HEK293 (cell line): ENCODE measurements around the gene CAPN1.
A peak's percentile ranks its signal among the peaks of the same experiment; 100 is the strongest.

Source experiments
- CTCF ChIA-PET: fragments of 350-600 bp; formaldehyde crosslinking; extraction: SDS; loops from one replicate; lab custom pipeline; 2021; ENCODE audit warnings: antibody characterized with exemption; lab: Yijun Ruan, JAX
- POLR2A ChIA-PET: fragments of 300-600 bp; formaldehyde crosslinking; extraction: SDS; loops from one replicate; lab custom pipeline; 2020; ENCODE audit warnings: antibody characterized with exemption, inconsistent platforms; lab: Yijun Ruan, JAX
- H3K27ac ChIP-seq: fragments of 200-500 bp; sonication (Bioruptor generic); 2 replicates; pipeline ENCODE4 v1.5.1; 2014; ENCODE audit warnings: low read depth, low read length, control low read depth, inconsistent platforms; ENCODE audit errors: extremely low read depth
- H3K36me3 ChIP-seq, 2 experiments: fragments of 200-500 bp in 1 of 2; sonication (Bioruptor generic) in 1 of 2; 1 replicate in 1 of 2; 2 replicates in 1 of 2; pipeline ENCODE4 v1.5.1; 2014 to 2017; ENCODE audit warnings: inconsistent platforms in 2 of 2, low read length in 2 of 2; ENCODE audit not compliant: control insufficient read depth in 2 of 2, insufficient read depth in 1 of 2
- H3K4me1 ChIP-seq: fragments of 200-500 bp; sonication (Bioruptor generic); 2 replicates; pipeline ENCODE4 v1.5.1; 2014; ENCODE audit warnings: mild to moderate bottlenecking, low read length, inconsistent platforms; ENCODE audit not compliant: control insufficient read depth, insufficient read depth
- H3K4me3 ChIP-seq: 2 replicates; pipeline ENCODE4 v1.5.1; 2011; ENCODE audit warnings: low read depth, mild to moderate bottlenecking, control low read depth, low read length, moderate library complexity
- H3K9me3 ChIP-seq: fragments of 200-500 bp; sonication (Bioruptor generic); 2 replicates; pipeline ENCODE4 v1.5.1; 2014; ENCODE audit warnings: low read depth, low read length, inconsistent platforms; ENCODE audit not compliant: control insufficient read depth, insufficient read depth
- IKZF3 ChIP-seq: fragments of 450-650 bp; IDR thresholded peaks from 2 replicates; pipeline ENCODE4 v1.5.0; 2018; ENCODE audit warnings: missing biosample characterization, mild to moderate bottlenecking, missing genetic modification characterization, moderate library complexity
- KLF1 ChIP-seq: fragments of 450-650 bp; formaldehyde crosslinking; IDR thresholded peaks from 2 replicates; pipeline ENCODE4 v1.5.1; 2016; ENCODE audit warnings: missing biosample characterization, missing genetic modification characterization
- KLF16 ChIP-seq: fragments of 450-650 bp; formaldehyde crosslinking; IDR thresholded peaks from 2 replicates; pipeline ENCODE4 v1.5.1; 2017; ENCODE audit warnings: missing biosample characterization, missing genetic modification characterization
- MZF1 ChIP-seq: fragments of 450-650 bp; formaldehyde crosslinking; IDR thresholded peaks from 2 replicates; pipeline ENCODE4 v1.5.1; 2017; ENCODE audit warnings: missing biosample characterization, missing genetic modification characterization, borderline replicate concordance
- PRDM4 ChIP-seq: fragments of 450-650 bp; formaldehyde crosslinking; IDR thresholded peaks from 2 replicates; pipeline ENCODE4 v1.5.1; 2017; ENCODE audit warnings: missing biosample characterization, missing genetic modification characterization
- REST ChIP-seq: fragments of 450-650 bp; formaldehyde crosslinking; IDR thresholded peaks from 2 replicates; pipeline ENCODE4 v1.5.1; 2016; ENCODE audit warnings: missing biosample characterization, missing genetic modification characterization
- SP7 ChIP-seq: fragments of 450-650 bp; formaldehyde crosslinking; IDR thresholded peaks from 2 replicates; pipeline ENCODE4 v1.5.1; 2016; ENCODE audit warnings: missing biosample characterization, missing genetic modification characterization
- ZBTB48 ChIP-seq: fragments of 450-650 bp; formaldehyde crosslinking; IDR thresholded peaks from 2 replicates; pipeline ENCODE4 v1.5.1; 2016; ENCODE audit warnings: missing biosample characterization, missing genetic modification characterization
- ZFP3 ChIP-seq: fragments of 450-650 bp; formaldehyde crosslinking; IDR thresholded peaks from 2 replicates; pipeline ENCODE4 v1.5.1; 2016; ENCODE audit warnings: low read depth, missing biosample characterization, missing genetic modification characterization
- ZNF292 ChIP-seq: fragments of 450-650 bp; formaldehyde crosslinking; IDR thresholded peaks from 2 replicates; pipeline ENCODE4 v1.5.1; 2016; ENCODE audit warnings: low read depth, missing biosample characterization, missing genetic modification characterization, borderline replicate concordance
- ZNF302 ChIP-seq: fragments of 450-650 bp; formaldehyde crosslinking; IDR thresholded peaks from 2 replicates; pipeline ENCODE4 v1.5.1; 2016; ENCODE audit warnings: missing biosample characterization, missing genetic modification characterization, low read depth
- ZNF335 ChIP-seq: fragments of 450-650 bp; formaldehyde crosslinking; conservative IDR thresholded peaks from 2 replicates; pipeline ENCODE4 v1.5.1; 2016; ENCODE audit warnings: missing biosample characterization, missing genetic modification characterization
- ZNF514 ChIP-seq: fragments of 450-650 bp; formaldehyde crosslinking; IDR thresholded peaks from 2 replicates; pipeline ENCODE4 v1.5.1; 2016; ENCODE audit warnings: missing biosample characterization, missing genetic modification characterization
- ZNF549 ChIP-seq: fragments of 450-650 bp; IDR thresholded peaks from 2 replicates; pipeline ENCODE4 v1.5.1; 2018; ENCODE audit warnings: missing biosample characterization, missing genetic modification characterization, mild to moderate bottlenecking, inconsistent platforms, moderate library complexity
- ZNF596 ChIP-seq: fragments of 450-650 bp; IDR thresholded peaks from 2 replicates; pipeline ENCODE4 v1.5.0; 2018; ENCODE audit warnings: missing biosample characterization, mild to moderate bottlenecking, missing genetic modification characterization, moderate library complexity
- ZNF660 ChIP-seq: fragments of 450-650 bp; IDR thresholded peaks from 2 replicates; pipeline ENCODE4 v1.5.1; 2018; ENCODE audit warnings: missing biosample characterization, mild to moderate bottlenecking, missing genetic modification characterization
- TF ChIP-seq, protein P1 (sequence below): fragments of 450-650 bp; formaldehyde crosslinking; IDR thresholded peaks from 2 replicates; pipeline ENCODE4 v1.5.1; 2016; ENCODE audit warnings: missing biosample characterization, missing genetic modification characterization

The CAPN1 gene

GRCh38 chr11:65218446-65218845 is 36.7 kb downstream of the CAPN1 start:
- H3K9me3 ChIP-seq, result no peaks in the 10 kb centered on the region
- H3K4me1 ChIP-seq, result no peaks in the 10 kb centered on the region; the same call in 1 of the 2 replicates
- CTCF ChIA-PET, result interaction anchor here (0.5 to 2.8 kb wide), 4 partner anchors 13 to 97 kb away, joined by 3 to 10 read pairs (median 4); no protein-coding TSS in a partner anchor
- TF ChIP-seq ZNF292 (tag by site-specific recombination), result no peak
- no peak for TF ChIP-seq ZNF596 (tag by site-specific recombination)
- TF ChIP-seq SP7 (tag by site-specific recombination), result no peak
- TF ChIP-seq ZNF549 (tag by site-specific recombination), result no peak
- no peak for TF ChIP-seq ZBTB48
- TF ChIP-seq KLF1 (tag by site-specific recombination), result no peak
- no peak for TF ChIP-seq KLF16 (tag by site-specific recombination)
- H3K36me3 ChIP-seq, result no peaks in the 10 kb centered on the region
- POLR2A ChIA-PET, result interaction anchor here (0.6 to 1.2 kb wide), 3 partner anchors 37 to 394 kb away, joined by 3 to 6 read pairs (median 3); partner anchors contain the start of gene CAPN1
- H3K4me3 ChIP-seq, result no peak overlapping the region
- no peak overlapping the region for H3K27ac ChIP-seq

GRCh38 chr11:65219930-65220213 is 38.1 kb downstream of the CAPN1 start:
- POLR2A ChIA-PET, result no interaction called here
- H3K27ac ChIP-seq, result no peak overlapping the region
- peak; percentile 97 for TF ChIP-seq MZF1 (tag by site-specific recombination)
- TF ChIP-seq ZNF335 (tag by site-specific recombination), result no peak
- no peak for TF ChIP-seq ZNF514 (tag by site-specific recombination)
- no peak for TF ChIP-seq ZNF660 (tag by site-specific recombination)
- H3K4me1 ChIP-seq, result no peaks in the 10 kb centered on the region; the same call in 1 of the 2 replicates
- H3K4me3 ChIP-seq, result no peak overlapping the region
- CTCF ChIA-PET, result interaction anchor here (1.0 to 3.5 kb wide), 3 partner anchors 15 to 55 kb away, joined by 3 to 18 read pairs (median 10); no protein-coding TSS in a partner anchor
- no peaks in the 10 kb centered on the region for H3K36me3 ChIP-seq
- no peaks in the 10 kb centered on the region for H3K9me3 ChIP-seq

DNA sequence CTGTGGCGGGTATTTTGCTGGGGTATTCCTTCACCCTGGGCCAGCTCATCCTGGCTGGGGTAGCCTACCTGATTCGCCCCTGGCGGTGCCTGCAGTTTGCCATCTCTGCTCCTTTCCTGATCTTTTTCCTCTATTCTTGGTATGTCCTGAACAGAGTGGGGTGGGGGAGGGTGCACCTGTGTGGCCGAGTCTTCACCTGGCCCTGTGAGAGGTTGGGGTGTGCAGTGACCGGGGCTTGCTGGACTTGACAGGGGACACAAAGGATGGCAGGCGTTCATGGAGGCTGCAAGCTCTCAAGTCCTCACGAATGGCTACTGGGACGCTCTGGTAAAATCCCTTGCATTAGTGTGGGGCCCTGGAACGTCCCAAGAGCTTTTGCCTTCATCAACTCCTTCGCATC is 39.3 kb downstream of the CAPN1 start:
- POLR2A ChIA-PET, result no interaction called here
- CTCF ChIA-PET, result interaction anchor here (0.6 to 3.5 kb wide), 3 partner anchors 17 to 29 kb away, joined by 5 to 18 read pairs (median 10); no protein-coding TSS in a partner anchor

More for the DNA sequence above, 39.3 kb downstream of the CAPN1 start:
- no peak for TF ChIP-seq REST (tag by site-specific recombination)
- TF ChIP-seq PRDM4 (tag by site-specific recombination), result no peak
- no peak for TF ChIP-seq ZNF302
- TF ChIP-seq, protein P1, sequence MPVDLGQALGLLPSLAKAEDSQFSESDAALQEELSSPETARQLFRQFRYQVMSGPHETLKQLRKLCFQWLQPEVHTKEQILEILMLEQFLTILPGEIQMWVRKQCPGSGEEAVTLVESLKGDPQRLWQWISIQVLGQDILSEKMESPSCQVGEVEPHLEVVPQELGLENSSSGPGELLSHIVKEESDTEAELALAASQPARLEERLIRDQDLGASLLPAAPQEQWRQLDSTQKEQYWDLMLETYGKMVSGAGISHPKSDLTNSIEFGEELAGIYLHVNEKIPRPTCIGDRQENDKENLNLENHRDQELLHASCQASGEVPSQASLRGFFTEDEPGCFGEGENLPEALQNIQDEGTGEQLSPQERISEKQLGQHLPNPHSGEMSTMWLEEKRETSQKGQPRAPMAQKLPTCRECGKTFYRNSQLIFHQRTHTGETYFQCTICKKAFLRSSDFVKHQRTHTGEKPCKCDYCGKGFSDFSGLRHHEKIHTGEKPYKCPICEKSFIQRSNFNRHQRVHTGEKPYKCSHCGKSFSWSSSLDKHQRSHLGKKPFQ (tag by site-specific recombination), result no peak
- TF ChIP-seq IKZF3 (tag by site-specific recombination), result no peak
- TF ChIP-seq ZFP3 (tag by site-specific recombination), result no peak
- Histone ChIP-seq H3K4me1 (no peaks in the 10 kb centered on the region; the same call in 1 of the 2 replicates), H3K4me3 (no peak overlapping the region), H3K27ac (no peak overlapping the region), H3K36me3 (no peaks in the 10 kb centered on the region), H3K9me3 (no peaks in the 10 kb centered on the region)
